HG03159 (cell line): ENCODE results near the gene LRRC23.

ENCODE experiments used
- ATAC-seq: cut with Tn5 transposase; IDR thresholded peaks from one replicate; pipeline ENCODE4 v1.9.1; 2021; ENCODE audit warnings: mild to moderate bottlenecking, moderate library complexity; ENCODE audit not compliant: unreplicated experiment

Gene LRRC23

DNA sequence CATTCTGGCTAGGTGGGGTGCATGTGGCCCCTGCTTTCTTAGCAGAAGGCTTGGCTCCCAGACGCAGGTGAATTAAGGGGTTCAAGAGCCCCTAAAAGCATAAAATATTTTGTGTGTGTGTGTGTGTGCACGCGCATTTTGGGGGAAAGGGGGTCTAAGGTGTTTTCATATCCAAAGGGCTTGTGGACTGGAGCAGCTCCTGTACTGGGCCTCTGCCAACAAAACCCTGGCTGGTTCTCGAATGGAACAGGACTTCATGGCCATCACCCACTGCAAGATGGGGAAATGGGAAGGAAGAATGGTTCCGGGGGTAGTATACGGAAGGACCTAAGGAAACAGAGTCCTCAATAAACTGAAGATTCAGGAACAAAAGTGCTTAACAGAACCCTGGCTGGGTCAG lies 19.2 kb downstream of the LRRC23 start:
- no peak for ATAC-seq

DNA sequence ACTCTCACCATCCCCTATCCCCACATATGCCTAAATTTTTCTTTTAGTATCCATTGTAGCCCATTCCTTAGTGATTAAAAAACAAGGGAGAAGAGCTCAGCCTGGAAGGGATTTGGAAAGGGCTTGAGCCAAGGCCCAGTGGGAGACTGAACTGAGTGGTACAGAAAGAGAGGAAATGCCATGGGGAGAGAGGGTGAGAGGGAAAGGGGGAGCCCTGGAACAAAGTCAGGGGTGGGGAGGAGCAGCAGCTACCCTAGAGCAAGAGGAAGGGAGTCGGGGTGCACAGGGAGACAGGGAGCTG lies 20.6 kb downstream of the LRRC23 start:
- no peak for ATAC-seq

DNA sequence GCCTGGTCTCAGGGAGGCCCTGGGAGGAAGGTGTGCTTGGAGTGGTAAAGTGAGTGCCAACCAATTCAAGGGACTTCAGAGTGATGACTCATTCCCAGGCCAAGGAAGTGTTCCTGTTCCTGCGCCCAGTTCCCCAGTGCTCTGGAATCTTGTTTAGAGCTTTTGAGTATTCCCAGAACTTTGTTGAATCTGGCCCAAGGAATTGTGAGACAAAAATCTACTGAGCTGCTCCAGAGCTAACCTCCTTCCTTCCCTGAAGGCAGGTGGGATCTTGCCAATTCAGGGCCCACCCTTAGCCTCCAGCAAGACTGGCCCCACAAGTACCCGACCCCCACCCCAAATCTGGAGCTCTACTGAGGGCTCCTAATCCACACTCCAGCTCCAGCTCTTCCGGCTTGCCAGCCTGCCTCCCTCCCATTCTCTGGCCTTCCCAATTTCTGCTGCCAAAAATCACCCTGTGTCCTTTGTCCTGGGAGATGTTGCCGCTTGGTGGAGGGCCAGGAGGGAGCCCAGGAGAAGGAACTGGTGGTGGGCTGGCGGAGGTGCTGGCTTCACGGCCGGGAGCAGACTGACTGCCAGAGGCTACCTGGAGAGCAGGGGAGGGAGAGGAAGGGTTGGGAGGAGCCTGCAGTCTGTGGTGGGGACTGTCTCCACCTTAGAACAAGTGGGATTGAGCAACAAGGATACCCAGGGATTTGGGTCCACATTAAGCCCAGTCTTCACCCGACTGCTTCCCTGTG lies 21.1 kb downstream of the LRRC23 start:
- no peak for ATAC-seq

DNA sequence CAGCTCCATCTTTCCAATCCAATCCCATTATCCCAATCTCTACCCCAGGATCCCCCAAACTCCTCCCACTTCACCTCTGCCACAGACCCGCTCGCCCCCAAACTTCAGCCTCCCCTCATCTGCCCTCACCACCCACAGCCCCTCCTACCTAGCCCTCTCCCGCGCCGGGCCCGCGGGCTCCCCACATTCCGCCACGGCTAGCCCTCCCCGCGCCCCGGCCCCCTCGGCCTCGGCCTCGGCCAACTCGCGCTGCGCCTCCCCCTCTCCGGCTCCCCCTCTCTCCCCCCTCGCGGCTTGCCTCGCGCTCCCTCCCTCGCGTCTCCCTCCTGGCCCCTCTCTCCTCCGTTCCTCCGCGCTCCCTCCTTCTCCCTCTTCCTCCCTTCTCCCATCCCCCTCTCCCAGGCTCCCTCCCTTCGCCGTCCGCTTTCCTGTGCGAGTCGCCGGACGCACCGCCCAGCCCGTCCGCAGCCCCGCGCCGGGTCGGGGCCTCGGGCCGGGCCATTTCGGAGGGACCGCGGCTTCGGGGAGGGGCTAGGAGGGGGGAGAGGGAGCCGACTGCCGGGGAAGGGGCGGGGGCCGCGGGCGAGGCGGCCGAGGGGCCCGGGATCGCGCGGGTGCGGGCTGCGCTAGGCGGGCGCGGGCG lies 22.9 kb downstream of the LRRC23 start, which contains the start of gene ATN1:
TSS of gene ATN1 (plus strand) at position 581 of the 643 bp plus-strand sequence. CDS start 6,043 bp downstream, outside the sequence.
- no peak for ATAC-seq

DNA sequence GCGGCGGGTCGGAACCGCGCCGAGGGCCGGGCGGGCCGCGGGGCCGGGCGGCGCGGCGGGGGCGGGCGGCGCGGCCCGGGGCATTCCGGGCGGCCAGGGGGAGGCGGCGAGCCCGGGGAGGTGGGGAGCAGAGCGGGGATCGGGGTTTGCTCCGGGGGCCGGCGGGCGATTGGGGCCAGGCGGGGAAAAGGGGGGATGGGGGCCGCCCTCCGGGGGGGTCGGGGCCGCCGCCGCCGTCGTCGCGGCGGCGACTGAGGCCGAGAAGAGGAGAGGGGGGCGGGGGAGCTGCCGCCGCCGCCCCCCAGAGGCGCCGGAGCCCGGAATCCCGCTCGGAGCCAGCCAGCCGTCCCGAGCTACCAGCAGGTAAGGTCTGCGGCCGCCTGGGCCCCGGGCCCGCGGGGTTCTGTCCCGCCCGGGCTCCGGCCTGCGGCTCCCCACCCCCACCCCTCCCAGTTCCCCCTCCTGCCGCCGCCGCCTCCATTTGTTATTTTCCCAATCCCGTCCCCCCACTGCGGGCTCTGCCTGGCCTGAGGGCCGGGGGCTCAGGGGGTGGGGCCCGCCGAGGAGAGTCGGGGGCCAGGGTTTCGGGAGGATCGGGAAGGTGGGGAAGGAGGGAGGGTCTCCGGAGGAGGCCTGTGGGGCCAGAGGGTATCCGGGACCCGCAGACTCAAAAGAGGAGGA lies 23.5 kb downstream of the LRRC23 start:
- ATAC-seq = no peak

DNA sequence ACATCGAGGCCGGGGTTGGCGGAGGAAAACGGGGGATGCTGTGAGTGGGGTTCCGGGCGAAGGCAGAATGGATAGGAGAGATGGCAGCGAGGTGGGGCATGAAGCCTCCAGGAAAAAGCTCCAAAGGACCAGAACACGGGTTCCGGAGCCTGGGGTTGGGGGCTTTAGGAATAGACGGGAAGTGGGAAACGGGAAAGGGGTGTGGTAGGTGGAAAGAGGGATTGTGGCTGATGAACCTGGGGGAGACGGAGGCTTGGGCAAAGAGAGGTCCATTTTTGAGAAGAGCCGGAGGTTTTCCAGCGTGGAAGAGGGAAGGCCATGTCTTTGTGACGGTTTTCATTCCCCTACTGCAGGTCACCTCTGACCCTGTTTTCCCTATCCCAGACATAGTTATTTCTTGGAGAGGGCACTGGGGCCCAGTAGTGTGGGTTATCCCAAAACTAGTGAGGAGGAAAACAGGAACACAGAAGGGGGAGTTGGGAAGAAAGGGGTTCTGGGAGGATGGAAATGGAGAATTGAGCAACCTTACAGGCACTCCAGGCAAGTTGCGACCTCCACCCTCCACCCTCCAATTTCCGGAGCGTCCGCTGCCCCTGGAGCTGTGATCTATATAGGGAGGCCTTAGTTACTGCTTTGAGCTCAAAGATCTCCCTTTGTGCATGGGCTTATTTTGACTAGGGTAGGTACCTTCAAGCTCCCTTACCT lies 24.2 kb downstream of the LRRC23 start:
- ATAC-seq = no peak

DNA sequence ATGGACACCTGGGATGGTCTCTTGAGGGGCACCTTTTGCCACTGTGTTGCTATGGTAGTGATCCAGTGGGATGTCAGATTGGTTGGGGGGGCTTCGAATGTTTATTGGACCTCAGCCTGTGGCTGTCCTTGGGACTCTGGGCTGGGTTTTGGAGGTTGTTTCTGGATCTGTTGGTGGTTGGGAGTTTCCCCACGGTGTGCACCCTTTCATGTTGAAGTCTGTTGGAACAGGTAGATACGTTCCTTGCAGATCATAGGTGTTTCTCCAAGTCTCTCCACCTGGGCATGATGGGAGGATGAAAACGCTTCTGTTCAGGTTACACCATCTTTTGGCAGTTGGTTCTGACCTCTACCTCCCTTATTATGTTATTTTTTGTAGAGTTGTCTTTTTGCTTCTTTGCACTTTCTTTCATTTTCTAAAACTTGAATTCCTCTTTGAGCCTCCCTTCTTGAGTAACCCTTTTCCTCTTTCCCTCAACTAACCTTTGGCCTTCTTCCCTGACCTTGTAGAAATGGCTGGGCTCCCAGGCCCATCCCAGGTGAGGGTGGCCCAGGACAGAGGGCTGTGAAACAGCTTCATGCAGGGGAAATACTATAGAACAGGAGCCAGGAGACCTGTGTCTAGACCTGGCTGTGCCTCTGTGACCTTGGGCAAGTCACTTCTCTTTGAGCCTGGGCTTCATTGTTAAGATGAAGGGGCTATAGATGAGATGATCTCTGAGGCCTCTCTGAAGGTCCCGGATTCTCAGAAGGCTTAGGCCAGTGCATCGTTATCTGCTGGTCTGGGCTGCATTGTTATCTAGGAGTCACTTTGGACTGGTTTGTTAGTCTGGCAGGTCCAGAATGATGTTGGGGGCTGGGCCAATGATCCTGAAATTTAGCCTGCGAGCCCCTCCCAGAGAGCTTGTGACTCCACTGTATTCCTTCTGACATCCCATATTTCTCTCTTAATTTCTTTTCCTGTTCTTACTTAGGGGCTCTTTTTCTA lies 25.1 kb downstream of the LRRC23 start:
- no peak for ATAC-seq

DNA sequence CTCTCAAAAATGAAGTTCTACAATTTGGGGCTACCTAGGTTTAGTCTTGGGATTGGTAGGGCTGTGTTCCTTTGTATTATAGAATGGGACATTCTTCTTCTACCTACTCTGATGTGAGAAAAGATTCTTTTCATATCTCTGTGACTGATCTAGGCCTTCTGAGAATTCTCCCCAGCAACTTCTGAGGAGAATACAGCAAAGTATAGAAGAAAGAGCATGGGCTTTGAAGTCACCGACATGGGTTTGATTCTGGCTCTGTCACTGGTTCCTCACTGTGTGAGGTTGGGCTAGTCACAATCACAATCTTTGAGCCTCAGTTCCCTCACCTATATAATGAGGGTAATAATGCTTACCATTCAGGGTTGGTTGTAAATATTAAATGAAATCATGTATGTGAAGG lies 28.1 kb downstream of the LRRC23 start:
- no peak for ATAC-seq

DNA sequence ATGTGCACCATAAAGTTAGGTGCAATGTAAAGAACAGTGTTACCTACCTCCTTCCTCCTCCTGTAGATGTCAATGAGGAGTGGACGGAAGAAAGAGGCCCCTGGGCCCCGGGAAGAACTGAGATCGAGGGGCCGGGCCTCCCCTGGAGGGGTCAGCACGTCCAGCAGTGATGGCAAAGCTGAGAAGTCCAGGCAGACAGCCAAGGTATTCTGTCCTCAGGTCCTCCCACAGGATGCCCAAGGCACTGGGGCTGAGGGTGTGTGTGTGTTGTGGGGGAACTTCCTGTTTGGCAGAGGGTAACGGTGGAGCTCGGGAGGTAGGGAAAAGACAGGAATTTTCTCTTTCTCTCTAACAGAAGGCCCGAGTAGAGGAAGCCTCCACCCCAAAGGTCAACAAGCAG lies 29.5 kb downstream of the LRRC23 start:
- no peak for ATAC-seq

DNA sequence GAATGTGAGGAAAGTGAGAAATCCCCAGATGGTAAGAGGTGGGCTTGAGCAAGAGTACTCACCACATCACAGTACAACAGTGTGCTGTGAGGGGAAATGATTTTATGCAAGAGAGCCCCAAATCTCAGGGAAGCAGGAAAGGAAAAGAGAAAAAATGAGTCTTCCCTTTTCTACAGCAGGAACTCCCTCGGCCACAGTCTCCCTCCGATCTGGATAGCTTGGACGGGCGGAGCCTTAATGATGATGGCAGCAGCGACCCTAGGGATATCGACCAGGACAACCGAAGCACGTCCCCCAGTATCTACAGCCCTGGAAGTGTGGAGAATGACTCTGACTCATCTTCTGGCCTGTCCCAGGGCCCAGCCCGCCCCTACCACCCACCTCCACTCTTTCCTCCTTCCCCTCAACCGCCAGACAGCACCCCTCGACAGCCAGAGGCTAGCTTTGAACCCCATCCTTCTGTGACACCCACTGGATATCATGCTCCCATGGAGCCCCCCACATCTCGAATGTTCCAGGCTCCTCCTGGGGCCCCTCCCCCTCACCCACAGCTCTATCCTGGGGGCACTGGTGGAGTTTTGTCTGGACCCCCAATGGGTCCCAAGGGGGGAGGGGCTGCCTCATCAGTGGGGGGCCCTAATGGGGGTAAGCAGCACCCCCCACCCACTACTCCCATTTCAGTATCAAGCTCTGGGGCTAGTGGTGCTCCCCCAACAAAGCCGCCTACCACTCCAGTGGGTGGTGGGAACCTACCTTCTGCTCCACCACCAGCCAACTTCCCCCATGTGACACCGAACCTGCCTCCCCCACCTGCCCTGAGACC lies 31.0 kb downstream of the LRRC23 start:
- ATAC-seq = no peak

DNA sequence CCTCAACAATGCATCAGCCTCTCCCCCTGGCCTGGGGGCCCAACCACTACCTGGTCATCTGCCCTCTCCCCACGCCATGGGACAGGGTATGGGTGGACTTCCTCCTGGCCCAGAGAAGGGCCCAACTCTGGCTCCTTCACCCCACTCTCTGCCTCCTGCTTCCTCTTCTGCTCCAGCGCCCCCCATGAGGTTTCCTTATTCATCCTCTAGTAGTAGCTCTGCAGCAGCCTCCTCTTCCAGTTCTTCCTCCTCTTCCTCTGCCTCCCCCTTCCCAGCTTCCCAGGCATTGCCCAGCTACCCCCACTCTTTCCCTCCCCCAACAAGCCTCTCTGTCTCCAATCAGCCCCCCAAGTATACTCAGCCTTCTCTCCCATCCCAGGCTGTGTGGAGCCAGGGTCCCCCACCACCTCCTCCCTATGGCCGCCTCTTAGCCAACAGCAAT lies 31.6 kb downstream of the LRRC23 start:
- ATAC-seq = no peak

DNA sequence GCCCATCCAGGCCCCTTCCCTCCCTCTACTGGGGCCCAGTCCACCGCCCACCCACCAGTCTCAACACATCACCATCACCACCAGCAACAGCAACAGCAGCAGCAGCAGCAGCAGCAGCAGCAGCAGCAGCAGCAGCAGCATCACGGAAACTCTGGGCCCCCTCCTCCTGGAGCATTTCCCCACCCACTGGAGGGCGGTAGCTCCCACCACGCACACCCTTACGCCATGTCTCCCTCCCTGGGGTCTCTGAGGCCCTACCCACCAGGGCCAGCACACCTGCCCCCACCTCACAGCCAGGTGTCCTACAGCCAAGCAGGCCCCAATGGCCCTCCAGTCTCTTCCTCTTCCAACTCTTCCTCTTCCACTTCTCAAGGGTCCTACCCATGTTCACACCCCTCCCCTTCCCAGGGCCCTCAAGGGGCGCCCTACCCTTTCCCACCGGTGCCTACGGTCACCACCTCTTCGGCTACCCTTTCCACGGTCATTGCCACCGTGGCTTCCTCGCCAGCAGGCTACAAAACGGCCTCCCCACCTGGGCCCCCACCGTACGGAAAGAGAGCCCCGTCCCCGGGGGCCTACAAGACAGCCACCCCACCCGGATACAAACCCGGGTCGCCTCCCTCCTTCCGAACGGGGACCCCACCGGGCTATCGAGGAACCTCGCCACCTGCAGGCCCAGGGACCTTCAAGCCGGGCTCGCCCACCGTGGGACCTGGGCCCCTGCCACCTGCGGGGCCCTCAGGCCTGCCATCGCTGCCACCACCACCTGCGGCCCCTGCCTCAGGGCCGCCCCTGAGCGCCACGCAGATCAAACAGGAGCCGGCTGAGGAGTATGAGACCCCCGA lies 32.2 kb downstream of the LRRC23 start:
- peak; percentile 6 for ATAC-seq

DNA sequence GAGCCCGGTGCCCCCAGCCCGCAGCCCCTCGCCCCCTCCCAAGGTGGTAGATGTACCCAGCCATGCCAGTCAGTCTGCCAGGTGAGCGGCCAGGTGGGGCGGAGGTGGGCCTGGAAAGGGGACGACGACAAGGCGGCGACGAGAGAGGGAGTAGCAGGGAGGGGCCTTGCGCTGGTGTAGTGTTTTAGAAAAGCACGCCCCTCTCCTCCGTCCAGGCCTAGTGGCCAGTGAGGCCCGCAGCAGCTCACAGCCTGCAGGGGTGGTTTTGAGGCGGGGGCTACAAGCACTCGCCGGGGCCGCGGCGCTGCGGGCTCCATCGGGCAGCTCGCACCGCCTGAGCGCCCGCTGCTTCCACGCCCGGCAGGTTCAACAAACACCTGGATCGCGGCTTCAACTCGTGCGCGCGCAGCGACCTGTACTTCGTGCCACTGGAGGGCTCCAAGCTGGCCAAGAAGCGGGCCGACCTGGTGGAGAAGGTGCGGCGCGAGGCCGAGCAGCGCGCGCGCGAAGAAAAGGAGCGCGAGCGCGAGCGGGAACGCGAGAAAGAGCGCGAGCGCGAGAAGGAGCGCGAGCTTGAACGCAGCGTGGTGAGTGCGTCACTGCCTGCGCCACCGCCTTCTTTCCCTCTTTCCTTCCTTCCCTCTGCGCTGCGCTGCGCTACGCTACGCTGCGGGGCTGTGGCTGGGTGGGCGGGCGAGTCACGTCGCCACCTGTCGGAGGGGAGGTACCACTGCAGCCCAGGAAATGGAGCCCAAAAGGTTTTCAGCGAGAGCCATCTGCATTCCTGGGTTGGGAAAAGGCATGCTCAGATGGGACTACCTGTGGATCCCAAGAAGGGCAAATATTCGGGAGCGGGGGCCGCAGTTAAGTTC lies 33.1 kb downstream of the LRRC23 start:
- peak; percentile 76 for ATAC-seq

DNA sequence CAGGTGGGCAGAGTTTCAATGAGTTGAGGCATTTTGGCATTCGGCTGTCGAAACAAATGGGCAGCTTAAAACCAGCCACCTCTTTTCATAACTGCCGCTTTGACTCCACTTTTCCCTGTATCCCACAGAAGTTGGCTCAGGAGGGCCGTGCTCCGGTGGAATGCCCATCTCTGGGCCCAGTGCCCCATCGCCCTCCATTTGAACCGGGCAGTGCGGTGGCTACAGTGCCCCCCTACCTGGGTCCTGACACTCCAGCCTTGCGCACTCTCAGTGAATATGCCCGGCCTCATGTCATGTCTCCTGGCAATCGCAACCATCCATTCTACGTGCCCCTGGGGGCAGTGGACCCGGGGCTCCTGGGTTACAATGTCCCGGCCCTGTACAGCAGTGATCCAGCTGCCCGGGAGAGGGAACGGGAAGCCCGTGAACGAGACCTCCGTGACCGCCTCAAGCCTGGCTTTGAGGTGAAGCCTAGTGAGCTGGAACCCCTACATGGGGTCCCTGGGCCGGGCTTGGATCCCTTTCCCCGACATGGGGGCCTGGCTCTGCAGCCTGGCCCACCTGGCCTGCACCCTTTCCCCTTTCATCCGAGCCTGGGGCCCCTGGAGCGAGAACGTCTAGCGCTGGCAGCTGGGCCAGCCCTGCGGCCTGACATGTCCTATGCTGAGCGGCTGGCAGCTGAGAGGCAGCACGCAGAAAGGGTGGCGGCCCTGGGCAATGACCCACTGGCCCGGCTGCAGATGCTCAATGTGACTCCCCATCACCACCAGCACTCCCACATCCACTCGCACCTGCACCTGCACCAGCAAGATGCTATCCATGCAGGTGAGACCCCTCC lies 34.0 kb downstream of the LRRC23 start:
- no peak for ATAC-seq

DNA sequence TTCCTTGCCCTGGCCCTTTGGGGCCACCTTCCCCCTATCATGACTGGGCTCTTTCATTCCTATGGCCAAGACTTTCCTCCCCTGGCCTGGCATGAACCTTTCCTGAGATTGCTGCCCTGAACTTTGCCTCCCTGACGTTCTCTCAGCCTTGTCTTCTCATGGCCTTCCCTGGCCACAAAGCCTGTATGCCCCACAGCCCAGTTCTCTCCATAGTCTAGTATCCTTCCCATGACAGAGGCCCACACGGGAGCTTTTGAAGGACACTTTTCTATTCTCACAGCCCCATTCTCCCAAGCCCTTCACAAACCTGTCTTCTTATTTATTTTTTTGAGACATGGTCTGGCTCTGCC lies 34.5 kb downstream of the LRRC23 start:
- no peak for ATAC-seq

DNA sequence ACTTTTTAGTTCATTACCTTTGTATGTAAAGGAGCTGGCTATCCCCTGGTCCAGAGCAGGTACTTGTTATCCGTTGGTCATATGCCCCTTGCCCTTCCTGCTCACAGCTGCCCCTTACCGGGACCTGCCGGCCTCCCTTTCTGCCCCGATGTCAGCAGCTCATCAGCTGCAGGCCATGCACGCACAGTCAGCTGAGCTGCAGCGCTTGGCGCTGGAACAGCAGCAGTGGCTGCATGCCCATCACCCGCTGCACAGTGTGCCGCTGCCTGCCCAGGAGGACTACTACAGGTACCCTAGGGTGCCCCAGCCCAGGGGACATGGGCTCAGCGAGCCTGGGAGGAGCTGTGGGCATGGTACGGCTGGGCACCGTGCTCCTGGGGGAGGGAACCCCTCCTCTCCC lies 36.6 kb downstream of the LRRC23 start:
- ATAC-seq = no peak

DNA sequence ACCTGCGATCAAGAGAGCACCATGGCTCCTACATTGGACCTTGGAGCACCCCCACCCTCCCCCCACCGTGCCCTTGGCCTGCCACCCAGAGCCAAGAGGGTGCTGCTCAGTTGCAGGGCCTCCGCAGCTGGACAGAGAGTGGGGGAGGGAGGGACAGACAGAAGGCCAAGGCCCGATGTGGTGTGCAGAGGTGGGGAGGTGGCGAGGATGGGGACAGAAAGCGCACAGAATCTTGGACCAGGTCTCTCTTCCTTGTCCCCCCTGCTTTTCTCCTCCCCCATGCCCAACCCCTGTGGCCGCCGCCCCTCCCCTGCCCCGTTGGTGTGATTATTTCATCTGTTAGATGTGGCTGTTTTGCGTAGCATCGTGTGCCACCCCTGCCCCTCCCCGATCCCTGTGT lies 37.2 kb downstream of the LRRC23 start:
- ATAC-seq = no peak
